GM12878 (cell line): Measurements from ENCODE around the gene CRYGN. TPM values are rescaled to one million over a fixed set of nuclear protein-coding genes. Genes with fewer than 3 reads are reported as not detected.

Experiments
- ATAC-seq: fragments of 200-7000 bp; cut with Tn5 transposase; 3 replicates; pipeline ENCODE4 v1.9.1; 2020; ENCODE audit warnings: mild to moderate bottlenecking, moderate library complexity
- BruUV-seq: library from RNA; stranded (reverse); fragments of 400-500 nt; replicated peaks from 2 replicates; lab custom pipeline; 2021; lab: Mats Ljungman, UMichigan
- CTCF ChIA-PET: fragments of 300-600 bp; sonication (Branson Sonifier 250); formaldehyde crosslinking; extraction: SDS; loops from one replicate; lab custom pipeline; 2021; ENCODE audit warnings: inconsistent platforms; lab: Yijun Ruan, JAX
- POLR2A ChIA-PET: fragments of 350-600 bp; formaldehyde crosslinking; extraction: SDS; loops from one replicate; lab custom pipeline; 2021; ENCODE audit warnings: inconsistent platforms; lab: Charles Lee
- RAD21 ChIA-PET: fragments of 300-600 bp; sonication (Branson Sonifier 250); formaldehyde crosslinking; loops from one replicate; lab custom pipeline; 2023; ENCODE audit warnings: antibody characterized with exemption; ENCODE audit not compliant: unreplicated experiment; lab: Charles Lee
- SMC1A ChIA-PET: fragments of 300-600 bp; sonication (Branson Sonifier 250); formaldehyde crosslinking; loops from one replicate; lab custom pipeline; 2023; ENCODE audit not compliant: unreplicated experiment, uncharacterized antibody; lab: Charles Lee
- DNase-seq: peaks from one replicate; pipeline ENCODE4 v3.0.0-alpha.2; 2011; ENCODE audit warnings: low read depth, low spot score
- FAIRE-seq: peaks from 3 replicates; lab custom pipeline; 2011; peaks lifted over from hg19 to GRCh38; lab: Jason Lieb, UNC
- H2AFZ ChIP-seq: 2 replicates; pipeline ENCODE4 v1.6.0; 2011; ENCODE audit warnings: low read depth, low read length, control low read depth; ENCODE audit not compliant: control insufficient read depth
- H3K27ac ChIP-seq: 2 replicates; pipeline ENCODE4 v1.5.1; 2011; ENCODE audit warnings: control low read depth; ENCODE audit not compliant: control insufficient read depth, insufficient read depth
- H3K27me3 ChIP-seq, 2 experiments: replicated peaks in 1 of 2; 2 replicates each; pipeline versions ENCODE4 v1.6.0 to v1.6.1; 2011; ENCODE audit warnings: low read length in 1 of 2; ENCODE audit not compliant: control insufficient read depth in 2 of 2, insufficient read depth in 2 of 2
- H3K36me3 ChIP-seq, 2 experiments: 2 replicates each; pipeline ENCODE4 v1.5.1; 2011; ENCODE audit warnings: low read length in 1 of 2; ENCODE audit not compliant: control insufficient read depth in 2 of 2, insufficient read depth in 2 of 2
- H3K4me1 ChIP-seq: 2 replicates; pipeline ENCODE4 v1.6.1; 2011; ENCODE audit warnings: mild to moderate bottlenecking, low read length, moderate library complexity, mixed read lengths; ENCODE audit not compliant: control insufficient read depth, insufficient read depth
- H3K4me2 ChIP-seq: 2 replicates; pipeline ENCODE4 v1.6.0; 2011; ENCODE audit warnings: control low read depth; ENCODE audit not compliant: control insufficient read depth, insufficient read depth
- H3K4me3 ChIP-seq: fragments of 200-600 bp; sonication (generic); 2 replicates; pipeline ENCODE4 v1.5.1; 2016
- H3K79me2 ChIP-seq: 2 replicates; pipeline ENCODE4 v1.6.0; 2011; ENCODE audit warnings: low read length; ENCODE audit not compliant: control insufficient read depth, insufficient read depth
- H3K9ac ChIP-seq: 2 replicates; pipeline ENCODE4 v1.8.0; 2011; ENCODE audit warnings: low read length, control low read depth, mixed read lengths; ENCODE audit not compliant: control insufficient read depth, insufficient read depth
- H3K9me3 ChIP-seq: replicated peaks from 3 replicates; pipeline ENCODE4 v1.5.1; 2011; ENCODE audit warnings: mild to moderate bottlenecking, low read length; ENCODE audit not compliant: control insufficient read depth, insufficient read depth
- H4K20me1 ChIP-seq: 2 replicates; pipeline ENCODE4 v1.6.0; 2011; ENCODE audit not compliant: control insufficient read depth, insufficient read depth
- CHD2 ChIP-seq: IDR thresholded peaks from 2 replicates; pipeline ENCODE4 v1.6.1; 2011; ENCODE audit warnings: low read depth, low read length, improper control_type of control experiment, borderline replicate concordance
- E2F8 ChIP-seq: fragments of 450-650 bp; IDR thresholded peaks from 2 replicates; pipeline ENCODE4 v1.6.1; 2018; ENCODE audit warnings: mild to moderate bottlenecking, low read depth, moderate library complexity; ENCODE audit not compliant: partially characterized antibody
- FOXM1 ChIP-seq: IDR thresholded peaks from 2 replicates; pipeline ENCODE4 v1.6.1; 2012; ENCODE audit warnings: low read depth, mild to moderate bottlenecking, inconsistent platforms, low read length, moderate library complexity
- HCFC1 ChIP-seq: fragments of 150-350 bp; IDR thresholded peaks from 2 replicates; pipeline ENCODE4 v1.6.1; 2014; ENCODE audit warnings: low read length
- LARP7 ChIP-seq: fragments of 450-650 bp; IDR thresholded peaks from 2 replicates; pipeline ENCODE4 v1.6.1; 2017; ENCODE audit warnings: mild to moderate bottlenecking
- MEF2A ChIP-seq: IDR thresholded peaks from 2 replicates; pipeline ENCODE4 v1.6.1; 2011; ENCODE audit warnings: low read depth, mild to moderate bottlenecking, low read length, moderate library complexity; ENCODE audit not compliant: insufficient read depth
- NR2C2 ChIP-seq: IDR thresholded peaks from 2 replicates; pipeline ENCODE4 v1.6.1; 2011; ENCODE audit warnings: borderline replicate concordance, low read depth; ENCODE audit not compliant: control insufficient read depth, insufficient read length
- NRF1 ChIP-seq: conservative IDR thresholded peaks from 2 replicates; pipeline ENCODE4 v1.6.1; 2011; ENCODE audit warnings: mild to moderate bottlenecking, low read depth, low read length, improper control_type of control experiment
- PAX5 ChIP-seq: IDR thresholded peaks from 2 replicates; pipeline ENCODE4 v1.6.1; 2011; ENCODE audit warnings: low read depth, low read length, borderline replicate concordance
- POLR2AphosphoS5 ChIP-seq: IDR thresholded peaks from 2 replicates; pipeline ENCODE4 v1.6.1; 2011; ENCODE audit warnings: mild to moderate bottlenecking, low read length, inconsistent platforms
- PRDM15 ChIP-seq: fragments of 450-650 bp; formaldehyde crosslinking; IDR thresholded peaks from 2 replicates; pipeline ENCODE4 v1.4.0; 2020; ENCODE audit warnings: mild to moderate bottlenecking, moderate library complexity
- RFX5 ChIP-seq: IDR thresholded peaks from 2 replicates; pipeline ENCODE4 v1.6.1; 2011; ENCODE audit warnings: low read depth, low read length, improper control_type of control experiment
- SPI1 ChIP-seq: IDR thresholded peaks from 2 replicates; pipeline ENCODE4 v1.6.1; 2011; ENCODE audit warnings: low read depth, mild to moderate bottlenecking, low read length, moderate library complexity, borderline replicate concordance; ENCODE audit not compliant: insufficient read depth
- SUPT20H ChIP-seq: IDR thresholded peaks from 2 replicates; pipeline ENCODE4 v1.6.1; 2011; ENCODE audit warnings: low read depth, mild to moderate bottlenecking, low read length, moderate library complexity, borderline replicate concordance; ENCODE audit not compliant: control insufficient read depth
- TCF7 ChIP-seq: IDR thresholded peaks from 2 replicates; pipeline ENCODE4 v1.6.1; 2014; ENCODE audit warnings: antibody characterized with exemption, borderline replicate concordance
- WRNIP1 ChIP-seq: IDR thresholded peaks from 2 replicates; pipeline ENCODE4 v1.6.1; 2011; ENCODE audit warnings: low read depth, low read length, improper control_type of control experiment, borderline replicate concordance
- WGBS: methylation state at CpG from one replicate; pipeline ENCODE4 v1.1.6; 2016; ENCODE audit warnings: low lambda C conversion rate; ENCODE audit not compliant: insufficient replicate concordance, insufficient coverage; ENCODE audit errors: missing lambda C conversion rate; 5-methylcytosine and 5-hydroxymethylcytosine counted together
- in situ Hi-C: fragments of 300-500 bp; cut with MboI; formaldehyde crosslinking; loops from 9 replicates; pipeline ENCODE4 v1.14.3; 2018; ENCODE audit warnings: mixed read lengths
- intact Hi-C: fragments of 100-400 bp; cut with micrococcal nuclease; formaldehyde crosslinking; loops from one replicate; pipeline ENCODE4 v1.14.2; 2022; ENCODE audit not compliant: unreplicated experiment
- polyA plus RNA-seq, 11 experiments: library from polyadenylated mRNA; depleted of rRNA in 4 of 11; unstranded in 6 of 11; stranded (reverse) in 5 of 11; fragments of >200 nt; fragmentation: Nextera tagmentation in 4 of 11; fragmentation: Illumina TruSeq in 1 of 11; extraction: Ambion mirVana in 4 of 11; extraction: Trizol in 1 of 11; gene quantifications; 1 replicate in 1 of 11; 2 replicates in 10 of 11; pipeline versions ENCODE4 v1.2.1 to v1.2.3, GENCODE V29; 2011 to 2016; ENCODE audit warnings: inconsistent platforms in 2 of 11, missing spikeins in 2 of 11, low read depth in 1 of 11
- total RNA-seq, 4 experiments: library from RNA; depleted of rRNA in 3 of 4; stranded (reverse); fragments of >200 nt in 3 of 4; fragmentation: Illumina TruSeq in 1 of 4; extraction: Trizol in 1 of 4; gene quantifications; 2 replicates each; pipeline versions ENCODE4 v1.2.1 to v1.2.3, GENCODE V29; 2013 to 2021

The CRYGN gene
- total and polyA plus RNA-seq, 10 of the 15 experiments (the other 5 are each of a cell fraction or from before 2014, with no cell fraction given): not detected

DNA sequence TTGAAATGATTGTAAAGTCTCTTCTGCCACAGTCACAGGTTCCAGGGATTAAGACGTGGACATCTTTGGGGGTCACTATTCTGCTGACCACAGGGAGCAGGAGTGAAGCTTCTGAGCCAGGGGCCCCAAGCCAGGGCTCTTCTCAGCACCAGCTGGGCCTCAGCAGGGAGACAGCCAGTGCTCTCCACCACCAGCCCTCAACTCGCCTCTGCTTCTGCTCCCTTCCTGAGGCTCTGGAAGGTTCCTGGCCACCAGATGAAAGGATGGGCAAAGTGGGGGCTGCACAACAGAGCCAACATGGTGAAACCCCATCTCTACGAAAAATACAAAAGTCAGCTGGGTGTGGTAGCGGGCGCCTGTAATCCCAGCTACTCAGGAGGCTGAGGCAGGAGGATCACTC is 11.2 kb upstream of the CRYGN start:
- Histone ChIP-seq H3K27me3 (no peaks in the 10 kb centered on the region; a peak in 1 of 4 replicates), H3K36me3 (no peaks in the 10 kb centered on the region), H3K4me3 (no peak overlapping the region), H4K20me1 (no peaks in the 10 kb centered on the region), H3K4me2 (no peak overlapping the region), H3K9me3 (no peaks in the 10 kb centered on the region), H3K79me2 (no peaks in the 10 kb centered on the region), H2AFZ (no peak overlapping the region), H3K9ac (no peak overlapping the region), H3K4me1 (no peaks in the 10 kb centered on the region; the same call in 1 of the 2 replicates), H3K27ac (no peak overlapping the region)
- intact Hi-C loops (no loop called here), in situ Hi-C loops (no loop called here)
- FAIRE-seq (no peak), ATAC-seq (no peak), DNase-seq (no peak)
- CTCF ChIA-PET: interaction anchor here (0.7 to 1.0 kb wide), 4 partner anchors 20 to 207 kb away, joined by 3 to 4 read pairs (median 3); no protein-coding TSS in a partner anchor
- SMC1A ChIA-PET: interaction anchor here (0.6 kb wide), 1 partner anchor 35 kb away, joined by 4 read pairs; no protein-coding TSS in a partner anchor
- 56% methylated on average over 5 of the region's 5 CpGs for WGBS
- RAD21 ChIA-PET: no interaction called here
- BruUV-seq: no TSS peak
- POLR2A ChIA-PET: no interaction called here
- TF ChIP-seq FOXM1: no peak
- TF ChIP-seq HCFC1: no peak
- TF ChIP-seq TCF7: no peak
- no peak for TF ChIP-seq RFX5
- no peak for TF ChIP-seq PAX5
- no peak for TF ChIP-seq LARP7
- TF ChIP-seq NRF1: no peak
- no peak for TF ChIP-seq SUPT20H
- TF ChIP-seq E2F8: no peak
- no peak for TF ChIP-seq MEF2A
- no peak for TF ChIP-seq CHD2
- TF ChIP-seq NR2C2: no peak
- no peak for TF ChIP-seq SPI1
- TF ChIP-seq WRNIP1: no peak
- no peak for TF ChIP-seq PRDM15 (CRISPR knock-in tag)
- TF ChIP-seq POLR2AphosphoS5: no peak
